Measurements from ENCODE around the gene KBTBD12. TPM values are rescaled to one million over a fixed set of nuclear protein-coding genes. Genes with fewer than 3 reads are reported as not detected.

Gene KBTBD12
- total and polyA plus RNA-seq, 10 donors, result 0.03 to 0.51 (median 0.08) TPM; not detected in 4

- TF ChIP-seq POLR2AphosphoS5 (IDR thresholded peaks at IDR 0.05) (no peak), CTCF (IDR thresholded peaks at IDR 0.05 in 8 of 11, conservative IDR thresholded peaks at IDR 0.05 in 3 of 11) (no peak), POLR2A (IDR thresholded peaks at IDR 0.05) (no peak)
- no peak for DNase-seq
These were observed 28.6 kb upstream of the KBTBD12 start for GRCh38 chr3:127886231-127886955.

GRCh38 chr3:127886956-127887231, 28.1 kb upstream of the KBTBD12 start:
- no peaks in the 10 kb centered on the region for H3K27me3 ChIP-seq (replicated peaks in 1 of 7)
- intact Hi-C loops (cut with DNase I; ENCODE audit: low total_unique reads), result no loop called here
- H3K4me3 ChIP-seq, result no peak overlapping the region
- no peak overlapping the region for H3K27ac ChIP-seq
- no peaks in the 10 kb centered on the region for H3K4me1 ChIP-seq
- no peak for TF ChIP-seq POLR2A (IDR thresholded peaks at IDR 0.05)
- TF ChIP-seq POLR2AphosphoS5 (IDR thresholded peaks at IDR 0.05), result no peak
- TF ChIP-seq CTCF (IDR thresholded peaks at IDR 0.05 in 8 of 11, conservative IDR thresholded peaks at IDR 0.05 in 3 of 11), result no peak
- no peaks in the 10 kb centered on the region for H3K36me3 ChIP-seq
- no peak for DNase-seq
- H3K9me3 ChIP-seq, result peaks cover 0 to 22% (median 16%) of the 10 kb centered on the region in 8 donors

More at GRCh38 chr3:127886231-127886955, 28.6 kb upstream of the KBTBD12 start:
- no peaks in the 10 kb centered on the region for H3K27me3 ChIP-seq (replicated peaks in 1 of 7)
- intact Hi-C loops (cut with DNase I; ENCODE audit: low total_unique reads), result no loop called here
- H3K36me3 ChIP-seq, result no peaks in the 10 kb centered on the region
- no peaks in the 10 kb centered on the region for H3K4me1 ChIP-seq
- peaks cover 0 to 17% (median 14%) of the 10 kb centered on the region in 8 donors for H3K9me3 ChIP-seq
- 83 to 87% (median 85%) methylated on average over 8 to 9 of the region's 9 CpGs for WGBS, 5 donors
- H3K27ac ChIP-seq, result no peak overlapping the region
- no peak overlapping the region for H3K4me3 ChIP-seq

- intact Hi-C loops (cut with DNase I; ENCODE audit: low total_unique reads), result no loop called here
- 54 to 66% (median 58%) methylated on average over 4 of the region's 4 CpGs for WGBS, 5 donors
- no peak for DNase-seq
- H3K36me3 ChIP-seq, result no peaks in the 10 kb centered on the region
- no peaks in the 10 kb centered on the region for H3K4me1 ChIP-seq
- H3K4me3 ChIP-seq, result no peak overlapping the region
- peaks cover 0 to 25% (median 16%) of the 10 kb centered on the region in 8 donors for H3K9me3 ChIP-seq
- no peaks in the 10 kb centered on the region for H3K27me3 ChIP-seq (replicated peaks in 1 of 7)
- TF ChIP-seq CTCF (IDR thresholded peaks at IDR 0.05 in 8 of 11, conservative IDR thresholded peaks at IDR 0.05 in 3 of 11) (no peak), POLR2AphosphoS5 (IDR thresholded peaks at IDR 0.05) (no peak), POLR2A (IDR thresholded peaks at IDR 0.05) (no peak)
- H3K27ac ChIP-seq, result no peak overlapping the region
These were observed 27.7 kb upstream of the KBTBD12 start for GRCh38 chr3:127887321-127887720.

GRCh38 chr3:127888156-127888555, 26.9 kb upstream of the KBTBD12 start:
- 80 to 95% (median 88%) methylated on average over 4 of the region's 4 CpGs for WGBS, 5 donors
- Histone ChIP-seq H3K36me3 (no peaks in the 10 kb centered on the region), H3K4me1 (no peaks in the 10 kb centered on the region), H3K4me3 (no peak overlapping the region), H3K9me3 (peaks cover 0 to 25% (median 16%) of the 10 kb centered on the region in 8 donors), H3K27me3 (replicated peaks in 1 of 7) (no peaks in the 10 kb centered on the region), H3K27ac (no peak overlapping the region)
- intact Hi-C loops (cut with DNase I; ENCODE audit: low total_unique reads), result no loop called here
- TF ChIP-seq CTCF (IDR thresholded peaks at IDR 0.05 in 8 of 11, conservative IDR thresholded peaks at IDR 0.05 in 3 of 11) (no peak), POLR2AphosphoS5 (IDR thresholded peaks at IDR 0.05) (no peak), POLR2A (IDR thresholded peaks at IDR 0.05) (no peak)
- DNase-seq, result no peak

Data from spleen (tissue), 11 donors.